Right atrium auricular region (tissue), 2 donors: Measurements from ENCODE around the gene ZNF831. TPM values are rescaled to one million over a fixed set of nuclear protein-coding genes. Genes with fewer than 3 reads are reported as not detected.

ENCODE experiments used
- DNase-seq: peaks from one replicate; pipeline ENCODE4 v3.0.0-alpha.2; 2019; ENCODE audit warnings: low spot score
- H3K27ac ChIP-seq, 2 donors: fragments of 200-600 bp; sonication (generic); 1 replicate in 1 of 2; 2 replicates in 1 of 2; pipeline ENCODE4 v1.5.1; 2016 to 2019
- H3K27me3 ChIP-seq, 2 donors: fragments of 200-600 bp; sonication (generic); one replicate each; pipeline versions ENCODE4 v1.5.1 to v1.6.0; 2017 to 2019
- H3K36me3 ChIP-seq: fragments of 200-600 bp; sonication (generic); one replicate; pipeline ENCODE4 v1.5.1; 2016
- H3K4me1 ChIP-seq, 2 donors: fragments of 200-600 bp; sonication (generic); one replicate each; pipeline versions ENCODE4 v1.5.1 to v1.6.0; 2017 to 2019
- H3K4me3 ChIP-seq, 2 donors: fragments of 200-600 bp; sonication (generic); 1 replicate in 1 of 2; 2 replicates in 1 of 2; pipeline ENCODE4 v1.5.1; 2017 to 2019; ENCODE audit warnings: mild to moderate bottlenecking in 1 of 2, moderate library complexity in 1 of 2
- H3K9me3 ChIP-seq, 2 donors: fragments of 200-600 bp; sonication (generic); one replicate each; pipeline ENCODE4 v1.5.1; 2019
- CTCF ChIP-seq, 2 donors: fragments of 200-600 bp; sonication (generic); IDR thresholded peaks; one replicate each; pipeline ENCODE4 v1.5.1; 2019; ENCODE audit warnings: antibody characterized with exemption in 2 of 2
- total RNA-seq, 2 donors: library from RNA; depleted of rRNA; stranded (reverse); fragments of >200 nt; gene quantifications; one replicate each; pipeline ENCODE4 v1.1.0, GENCODE V29; 2016

The ZNF831 gene
- total RNA-seq, 2 donors from 2014 or later, result 0.19 to 0.47 TPM

- no peaks in the 10 kb centered on the region for H3K27me3 ChIP-seq
- no peaks in the 10 kb centered on the region for H3K36me3 ChIP-seq
- no peak overlapping the region for H3K27ac ChIP-seq
- peak; percentile 30 for DNase-seq
- no peak for TF ChIP-seq CTCF (IDR thresholded peaks at IDR 0.05)
- H3K4me3 ChIP-seq, result no peak overlapping the region
- H3K4me1 ChIP-seq, result no peaks in the 10 kb centered on the region
- H3K9me3 ChIP-seq, result peaks cover 0 to 9% of the 10 kb centered on the region in 2 donors
These were observed 1.8 kb downstream of the ZNF831 start for GRCh38 chr20:59165396-59165795.

GRCh38 chr20:59165891-59166709 lies 2.5 kb downstream of the ZNF831 start:
- Histone ChIP-seq H3K36me3 (no peaks in the 10 kb centered on the region), H3K27ac (no peak overlapping the region), H3K4me1 (no peaks in the 10 kb centered on the region), H3K27me3 (no peaks in the 10 kb centered on the region), H3K9me3 (peaks cover 0 to 9% of the 10 kb centered on the region in 2 donors), H3K4me3 (no peak overlapping the region)
- TF ChIP-seq CTCF (IDR thresholded peaks at IDR 0.05), result no peak
- peak; percentile 18 for DNase-seq

GRCh38 chr20:59170406-59171349 lies 7.1 kb downstream of the ZNF831 start:
- H3K27me3 ChIP-seq, result no peaks in the 10 kb centered on the region
- no peak for TF ChIP-seq CTCF (IDR thresholded peaks at IDR 0.05)
- H3K4me1 ChIP-seq, result no peaks in the 10 kb centered on the region
- peaks cover 0 to 9% of the 10 kb centered on the region in 2 donors for H3K9me3 ChIP-seq
- no peak overlapping the region for H3K27ac ChIP-seq
- H3K4me3 ChIP-seq, result no peak overlapping the region
- H3K36me3 ChIP-seq, result no peaks in the 10 kb centered on the region
- DNase-seq, result peak; percentile 42

- H3K36me3 ChIP-seq, result no peaks in the 10 kb centered on the region
- H3K4me1 ChIP-seq, result no peaks in the 10 kb centered on the region
- peak; percentile 11 for DNase-seq
- no peak for TF ChIP-seq CTCF (IDR thresholded peaks at IDR 0.05)
- H3K27me3 ChIP-seq, result no peaks in the 10 kb centered on the region
- no peak overlapping the region for H3K4me3 ChIP-seq
- peaks cover 0 to 9% of the 10 kb centered on the region in 2 donors for H3K9me3 ChIP-seq
- H3K27ac ChIP-seq, result no peak overlapping the region
These were observed 8.4 kb downstream of the ZNF831 start for GRCh38 chr20:59171986-59172385.

- DNase-seq, result peak; percentile 55
- no peaks in the 10 kb centered on the region for H3K36me3 ChIP-seq
- H3K4me1 ChIP-seq, result no peaks in the 10 kb centered on the region
- peaks cover 0 to 7% of the 10 kb centered on the region in 2 donors for H3K9me3 ChIP-seq
- no peak for TF ChIP-seq CTCF (IDR thresholded peaks at IDR 0.05)
- H3K4me3 ChIP-seq, result no peak overlapping the region
- no peak overlapping the region for H3K27ac ChIP-seq
- no peaks in the 10 kb centered on the region for H3K27me3 ChIP-seq
These were observed 10.4 kb downstream of the ZNF831 start for GRCh38 chr20:59173938-59174491.
